NCI-H146 (cell line): ENCODE data around the gene SFMBT1.
A peak's percentile ranks its signal among the peaks of the same experiment; 100 is the strongest.

Experiments
- DNase-seq: peaks from one replicate; lab custom pipeline; 2025; lab: John Stamatoyannopoulos, UW

The SFMBT1 gene

DNA sequence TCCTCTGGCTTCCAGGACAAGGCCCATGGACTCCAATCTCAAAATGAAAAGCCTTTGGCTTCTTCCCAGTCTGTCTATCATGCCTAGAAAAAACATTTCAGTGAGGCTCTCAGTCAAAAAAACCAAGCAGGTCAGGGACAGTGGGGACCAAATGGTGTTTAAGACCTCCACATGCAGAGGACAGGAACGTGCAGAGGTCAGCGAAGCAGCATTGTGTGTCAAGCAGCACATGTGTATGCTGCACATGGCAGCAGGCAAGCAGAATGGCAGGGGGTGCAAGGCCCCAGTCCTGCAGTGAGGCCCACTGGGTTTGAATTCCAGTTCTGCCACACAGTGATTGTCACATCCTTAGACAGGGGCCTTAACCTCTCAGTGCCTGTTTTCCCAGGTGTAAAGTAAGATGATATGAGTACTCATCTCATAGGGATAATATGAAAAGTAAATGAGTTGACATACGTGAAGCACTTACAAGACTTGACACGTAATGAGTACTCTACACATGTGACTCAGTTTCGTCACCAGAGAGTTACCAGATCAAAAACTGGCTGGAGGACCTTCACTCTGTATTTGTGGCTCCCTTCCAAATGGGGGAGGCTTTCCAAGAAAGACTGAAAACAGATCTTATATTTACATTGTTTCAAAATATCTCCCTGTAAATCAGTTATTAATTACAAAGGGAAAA is 159.7 kb downstream of the SFMBT1 start:
- no peak for DNase-seq

- DNase-seq, result no peak
These were observed 163.5 kb downstream of the SFMBT1 start for GRCh38 chr3:52882377-52882776.

GRCh38 chr3:52881871-52882270 is 164.0 kb downstream of the SFMBT1 start:
- DNase-seq, result no peak

DNA sequence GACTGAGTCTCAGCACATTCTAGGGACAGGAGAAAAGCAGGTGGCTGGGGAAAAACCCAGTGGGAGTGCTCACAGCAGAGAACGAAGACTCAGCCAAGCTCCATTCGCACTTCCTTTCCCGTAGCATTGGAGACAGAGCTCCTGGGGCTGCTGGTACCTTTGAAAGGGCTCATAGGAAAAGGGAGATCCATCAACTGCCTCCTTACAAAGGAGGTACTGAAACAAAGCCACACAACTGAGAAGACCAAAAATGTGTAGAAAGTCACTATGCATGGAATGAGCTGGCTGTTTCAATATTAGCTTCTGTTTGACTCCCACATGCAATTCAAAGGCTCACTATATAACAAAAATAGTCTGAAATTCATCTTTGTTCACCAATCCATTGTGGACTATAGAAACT is 165.4 kb downstream of the SFMBT1 start:
- no peak for DNase-seq

DNA sequence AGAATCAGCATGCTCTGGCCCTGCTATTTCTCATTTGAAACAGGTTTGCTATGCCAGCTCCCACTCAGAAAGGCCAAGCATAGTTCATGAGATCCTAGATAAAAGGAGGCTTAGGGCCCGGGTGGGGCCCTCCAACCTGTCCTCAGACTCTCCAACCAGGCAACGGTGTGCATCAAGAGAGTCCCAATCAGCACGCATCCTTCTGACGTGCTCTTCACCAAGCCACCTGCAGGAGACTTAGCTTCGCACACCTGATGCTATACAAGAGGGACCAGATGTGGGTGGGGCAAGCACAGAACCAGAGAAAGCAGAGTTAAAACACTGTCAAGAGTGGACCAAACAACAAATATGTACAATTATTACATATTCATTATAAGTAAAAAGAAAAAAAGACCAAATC is 165.8 kb downstream of the SFMBT1 start:
- DNase-seq, result no peak

DNA sequence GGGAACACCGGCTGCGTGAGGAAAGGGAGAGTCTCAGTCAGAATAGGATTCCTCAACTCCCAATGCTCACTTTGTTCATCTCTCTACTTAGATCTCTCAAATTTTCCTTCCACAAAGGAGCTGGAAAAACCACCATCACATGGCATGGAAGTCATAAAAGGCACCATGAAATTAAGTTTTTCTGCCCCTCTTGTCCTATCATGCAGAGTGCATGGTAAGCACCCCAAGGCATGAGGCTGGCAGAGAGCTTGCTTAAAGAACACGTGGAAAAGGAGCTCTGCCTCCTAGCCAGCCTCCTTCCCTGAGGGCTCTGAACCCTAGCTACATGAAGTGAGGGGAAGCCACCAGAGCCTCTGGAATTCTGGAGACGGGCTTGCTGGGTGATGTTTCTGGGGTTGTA is 166.3 kb downstream of the SFMBT1 start:
- DNase-seq, result no peak

DNA sequence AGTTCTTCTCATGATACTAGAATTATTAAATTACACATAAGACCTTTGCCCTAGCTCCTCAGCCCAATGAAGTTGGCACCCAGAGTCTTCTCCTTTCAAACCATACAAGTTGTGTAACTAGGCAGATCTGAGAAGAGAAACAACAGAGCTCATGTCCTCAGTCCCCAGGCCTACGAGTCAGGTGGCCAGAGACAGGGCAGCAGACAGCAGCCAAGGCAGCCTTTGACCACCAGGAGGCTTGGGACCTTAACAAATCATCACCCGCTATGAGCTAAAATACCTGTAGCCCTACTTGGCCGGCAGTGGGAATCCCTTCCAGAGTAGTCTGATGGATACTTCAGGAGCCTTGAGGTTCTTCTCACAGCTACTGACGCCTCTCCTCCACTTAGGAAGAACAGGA is 166.8 kb downstream of the SFMBT1 start:
- no peak for DNase-seq

- no peak for DNase-seq
These were observed 168.8 kb downstream of the SFMBT1 start for GRCh38 chr3:52877085-52877484.

DNA sequence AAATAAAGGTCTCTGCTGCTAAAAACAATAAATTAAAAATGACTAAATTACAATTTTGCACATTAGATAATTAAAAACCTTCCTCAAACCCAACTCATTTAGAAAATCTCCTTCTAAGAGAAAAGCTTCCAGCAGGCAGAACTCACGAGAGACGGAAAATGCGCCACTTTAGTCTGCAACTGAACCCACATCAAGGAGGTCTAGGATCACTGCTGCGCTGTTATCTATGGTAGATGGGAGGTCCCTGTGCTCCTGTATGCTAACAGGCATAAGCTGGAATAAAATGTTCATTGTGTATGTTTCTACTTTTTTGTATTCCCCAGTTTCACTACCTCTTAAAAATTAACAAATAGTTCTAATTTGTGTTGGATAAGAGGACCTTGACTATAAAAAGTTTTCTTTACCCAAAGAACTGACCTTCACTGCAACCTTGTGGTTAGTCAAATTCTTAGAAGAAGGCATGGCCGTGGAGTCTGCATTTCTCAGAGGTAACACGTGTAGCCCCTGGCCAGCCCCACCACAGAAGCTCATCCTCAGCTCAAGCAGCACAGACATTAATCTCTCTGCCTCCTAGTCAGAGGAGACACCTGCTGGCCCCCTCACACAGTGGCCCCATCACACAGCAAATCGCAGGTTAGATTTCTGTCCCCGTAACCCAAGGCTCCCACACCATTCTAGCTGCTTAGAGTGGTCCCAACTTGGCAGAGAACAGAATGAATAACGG is 170.8 kb downstream of the SFMBT1 start:
- DNase-seq, result no peak

GRCh38 chr3:52874160-52874701 is 171.6 kb downstream of the SFMBT1 start:
- DNase-seq, result no peak

GRCh38 chr3:52873433-52874159 is 172.3 kb downstream of the SFMBT1 start:
- no peak for DNase-seq

GRCh38 chr3:52872245-52872644 is 173.6 kb downstream of the SFMBT1 start:
- DNase-seq, result no peak

- DNase-seq, result no peak
These were observed 174.1 kb downstream of the SFMBT1 start for GRCh38 chr3:52871761-52872160.

DNA sequence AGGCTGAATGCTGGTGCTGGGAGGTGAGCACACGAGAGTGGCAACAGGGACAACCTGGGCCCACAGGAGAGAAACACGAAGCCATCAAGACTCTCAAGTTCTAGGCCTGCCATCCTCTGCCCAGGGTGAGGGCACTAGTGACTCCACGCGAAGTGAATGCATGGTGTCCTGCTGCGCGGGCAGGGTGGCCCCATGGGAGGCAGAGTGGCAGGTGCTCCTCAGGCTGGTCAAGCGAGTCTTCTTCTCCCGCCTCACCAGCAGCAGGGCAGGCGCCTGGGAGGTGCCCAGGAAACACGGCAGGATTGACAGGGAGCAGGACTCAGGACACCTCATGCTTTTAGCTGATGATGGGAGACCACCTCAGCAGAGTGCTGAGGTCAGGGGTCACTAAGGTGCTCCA is 175.4 kb downstream of the SFMBT1 start:
- DNase-seq, result no peak

- no peak for DNase-seq
These were observed 179.4 kb downstream of the SFMBT1 start for GRCh38 chr3:52866427-52866826.

GRCh38 chr3:52865994-52866393 is 179.9 kb downstream of the SFMBT1 start:
- DNase-seq, result no peak

DNA sequence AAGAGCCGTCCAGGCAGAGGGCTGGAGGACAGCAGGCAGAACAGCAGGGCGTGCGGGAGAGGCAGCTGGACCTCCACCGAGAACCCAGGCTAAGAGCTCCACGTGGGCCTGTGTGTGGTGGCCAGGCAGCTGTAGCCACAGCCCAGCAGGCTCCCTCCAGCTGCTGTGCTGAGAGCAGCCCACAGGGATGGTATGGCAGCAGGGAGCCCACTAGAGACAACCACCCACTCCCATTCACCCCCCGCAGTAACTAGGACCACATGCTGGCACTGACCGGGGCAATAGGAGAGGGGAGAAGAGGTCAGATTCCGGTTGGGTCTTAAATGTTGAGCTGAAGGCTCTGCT is 185.5 kb downstream of the SFMBT1 start:
- DNase-seq, result peak; percentile 30

GRCh38 chr3:52859686-52860423 is 186.0 kb downstream of the SFMBT1 start:
- DNase-seq, result no peak

DNA sequence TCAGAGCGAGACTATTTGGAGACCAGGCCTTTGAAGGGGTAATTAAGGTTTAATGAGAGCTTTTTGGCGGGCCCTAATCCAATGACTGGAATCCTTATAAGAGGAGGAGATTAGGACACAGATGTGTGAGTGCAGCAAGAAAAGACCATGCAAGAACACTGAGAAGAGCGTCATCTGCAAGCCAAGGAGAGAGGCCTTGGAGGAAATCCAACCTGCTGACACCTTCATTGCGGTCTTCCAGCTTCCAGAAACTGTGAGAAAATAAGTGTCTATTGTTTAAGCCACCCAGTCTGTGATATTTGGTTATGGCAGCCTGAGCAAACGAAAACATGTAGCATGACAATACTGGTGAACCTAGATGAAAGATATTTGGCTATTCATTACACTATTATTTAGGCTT is 188.0 kb downstream of the SFMBT1 start:
- no peak for DNase-seq

- no peak for DNase-seq
These were observed 188.7 kb downstream of the SFMBT1 start for GRCh38 chr3:52857133-52857532.

GRCh38 chr3:52856666-52857065 is 189.2 kb downstream of the SFMBT1 start:
- DNase-seq, result no peak

DNA sequence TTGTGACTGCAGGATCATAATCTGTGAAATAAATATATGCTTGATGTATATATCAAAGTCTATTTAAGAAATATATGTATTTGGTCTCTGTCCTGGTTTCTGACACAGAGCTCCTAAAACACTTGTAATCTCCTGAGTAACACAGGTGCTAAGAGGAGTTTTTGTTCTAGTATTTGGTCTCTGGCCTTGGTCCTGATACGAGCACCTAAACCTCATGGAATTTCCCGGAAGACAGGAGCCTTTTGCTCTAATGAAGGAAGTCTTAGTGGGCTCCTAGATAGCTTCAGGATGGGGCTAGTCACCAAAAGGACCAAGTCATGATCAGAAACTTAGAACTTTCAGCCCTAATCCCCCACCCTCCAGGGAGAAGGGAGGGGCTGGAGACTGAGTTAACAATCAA is 191.9 kb downstream of the SFMBT1 start:
- no peak for DNase-seq
